Upper lobe of left lung (tissue), 6 donors: ENCODE data around the gene ANKRD24. TPM values are rescaled to one million over a fixed set of nuclear protein-coding genes. Genes with fewer than 3 reads are reported as not detected.

Experiments
- ATAC-seq, 2 donors: fragments of 200-7000 bp; cut with Tn5 transposase; one replicate each; pipeline ENCODE4 v1.9.1; 2022; ENCODE audit warnings: mild to moderate bottlenecking in 2 of 2, moderate library complexity in 2 of 2; ENCODE audit not compliant: low FRiP score in 2 of 2
- DNase-seq, 2 donors: peaks; one replicate each; pipeline ENCODE4 v3.0.0-alpha.2; 2019 to 2020
- H3K27ac ChIP-seq, 4 donors: fragments of 200-600 bp; sonication (generic); one replicate each; pipeline ENCODE4 v1.5.1; 2016 to 2019
- H3K27me3 ChIP-seq, 4 donors: fragments of 200-600 bp; sonication (generic); one replicate each; pipeline ENCODE4 v1.5.1; 2017 to 2019
- H3K36me3 ChIP-seq, 4 donors: fragments of 200-600 bp; sonication (generic); one replicate each; pipeline ENCODE4 v1.5.1; 2016 to 2019
- H3K4me1 ChIP-seq, 4 donors: fragments of 200-600 bp; sonication (generic); one replicate each; pipeline ENCODE4 v1.5.1; 2018 to 2019
- H3K4me3 ChIP-seq, 4 donors: fragments of 200-600 bp; sonication (generic); one replicate each; pipeline ENCODE4 v1.5.1; 2017 to 2019; ENCODE audit warnings: mild to moderate bottlenecking in 2 of 4, moderate library complexity in 1 of 4
- H3K9me3 ChIP-seq, 4 donors: fragments of 200-600 bp; sonication (generic); one replicate each; pipeline ENCODE4 v1.5.1; 2018 to 2019
- CTCF ChIP-seq, 6 experiments: fragments of 450-650 bp in 4 of 6; fragments of 200-600 bp in 2 of 6; sonication (generic) in 2 of 6; IDR thresholded peaks; one replicate each; pipeline ENCODE4 v1.5.1; 2016 to 2019; ENCODE audit warnings: antibody characterized with exemption in 6 of 6
- EP300 ChIP-seq, 4 donors: sonication (generic); formaldehyde crosslinking; IDR thresholded peaks; one replicate each; pipeline ENCODE4 v1.5.1; 2017; ENCODE audit warnings: antibody characterized with exemption in 4 of 4, control low read depth in 2 of 4
- POLR2A ChIP-seq, 4 donors: fragments of 450-650 bp; IDR thresholded peaks; one replicate each; pipeline ENCODE4 v1.5.1; 2016 to 2017; ENCODE audit warnings: antibody characterized with exemption in 4 of 4, mild to moderate bottlenecking in 2 of 4
- POLR2AphosphoS5 ChIP-seq, 2 donors: sonication (generic); formaldehyde crosslinking; IDR thresholded peaks; one replicate each; pipeline ENCODE4 v1.5.1; 2017; ENCODE audit warnings: antibody characterized with exemption in 2 of 2
- whole genome bisulfite sequencing, 2 donors: methylation state at CpG; one replicate each; pipeline ENCODE4 v1.1.5; 2017 to 2018; 5-methylcytosine and 5-hydroxymethylcytosine counted together
- total RNA-seq, 6 donors: library from RNA; depleted of rRNA in 4 of 6; stranded (reverse); fragments of >200 nt in 4 of 6; gene quantifications; one replicate each; pipeline versions ENCODE4 v1.1.0 to v1.2.1, GENCODE V29; 2016 to 2021
- donor health status: DM: no; HTN: no; CAD: no; lungs with moderate emphysema.
- donor health status: DM: no; HTN: yes; CAD: no; lungs with severe emphysema.

ANKRD24 gene
- total RNA-seq, 6 donors from 2014 or later, result 0.46 to 10.5 (median 1.3) TPM

- 77 to 80% methylated on average over 14 to 15 of the region's 15 CpGs for WGBS, 2 donors
- Histone ChIP-seq H3K36me3 (no peaks in the 10 kb centered on the region), H3K4me1 (no peaks in the 10 kb centered on the region), H3K9me3 (no peaks in the 10 kb centered on the region), H3K27me3 (no peaks in the 10 kb centered on the region), H3K27ac (no peak overlapping the region), H3K4me3 (no peak overlapping the region)
- no peak for ATAC-seq
- DNase-seq, result no peak
- TF ChIP-seq POLR2A (IDR thresholded peaks at IDR 0.05), result no peak
- no peak for TF ChIP-seq CTCF (IDR thresholded peaks at IDR 0.05)
- TF ChIP-seq EP300 (IDR thresholded peaks at IDR 0.05), result no peak
- TF ChIP-seq POLR2AphosphoS5 (IDR thresholded peaks at IDR 0.05), result no peak
Measured at GRCh38 chr19:4210166-4210731, 27.8 kb downstream of the ANKRD24 start.

- TF ChIP-seq POLR2AphosphoS5 (IDR thresholded peaks at IDR 0.05) (no peak), POLR2A (IDR thresholded peaks at IDR 0.05) (no peak), EP300 (IDR thresholded peaks at IDR 0.05) (no peak), CTCF (IDR thresholded peaks at IDR 0.05) (no peak)
Measured at GRCh38 chr19:4213116-4213515, 30.6 kb downstream of the ANKRD24 start.

GRCh38 chr19:4215807-4216206 lies 33.3 kb downstream of the ANKRD24 start:
- Histone ChIP-seq H3K36me3 (no peaks in the 10 kb centered on the region), H3K4me3 (no peak overlapping the region), H3K9me3 (no peaks in the 10 kb centered on the region), H3K27me3 (no peaks in the 10 kb centered on the region), H3K27ac (no peak overlapping the region), H3K4me1 (no peaks in the 10 kb centered on the region)
- peak in 1 of 2 donors; percentile 19 for ATAC-seq
- no peak for TF ChIP-seq CTCF (IDR thresholded peaks at IDR 0.05)
- DNase-seq, result no peak
- WGBS, 2 donors, result 67 to 69% methylated on average over 8 to 9 of the region's 10 CpGs

More at GRCh38 chr19:4213116-4213515, 30.6 kb downstream of the ANKRD24 start:
- H3K4me1 ChIP-seq, result no peaks in the 10 kb centered on the region
- ATAC-seq (no peak), DNase-seq (no peak)
- H3K27me3 ChIP-seq, result no peaks in the 10 kb centered on the region
- no peaks in the 10 kb centered on the region for H3K9me3 ChIP-seq
- H3K27ac ChIP-seq, result no peak overlapping the region
- no peaks in the 10 kb centered on the region for H3K36me3 ChIP-seq
- no peak overlapping the region for H3K4me3 ChIP-seq
- 67 to 77% methylated on average over 3 of the region's 3 CpGs for WGBS, 2 donors

GRCh38 chr19:4216846-4217245 lies 34.4 kb downstream of the ANKRD24 start:
- no peak for ATAC-seq
- Histone ChIP-seq H3K4me1 (no peaks in the 10 kb centered on the region), H3K36me3 (no peaks in the 10 kb centered on the region), H3K27ac (no peak overlapping the region), H3K9me3 (no peaks in the 10 kb centered on the region), H3K27me3 (no peaks in the 10 kb centered on the region), H3K4me3 (no peak overlapping the region)
- TF ChIP-seq POLR2A (IDR thresholded peaks at IDR 0.05) (no peak), POLR2AphosphoS5 (IDR thresholded peaks at IDR 0.05) (no peak), CTCF (IDR thresholded peaks at IDR 0.05) (no peak), EP300 (IDR thresholded peaks at IDR 0.05) (no peak)
- no peak for DNase-seq
- 75 to 79% methylated on average over 5 to 6 of the region's 6 CpGs for WGBS, 2 donors
